ENCODE data around the gene ZNF426.
"Not testable (repeated sequence)": the region's sequence is repeated elsewhere in the genome, so short reads cannot be mapped to it uniquely, and the experiment has no call there.

ZNF426 gene

DNA sequence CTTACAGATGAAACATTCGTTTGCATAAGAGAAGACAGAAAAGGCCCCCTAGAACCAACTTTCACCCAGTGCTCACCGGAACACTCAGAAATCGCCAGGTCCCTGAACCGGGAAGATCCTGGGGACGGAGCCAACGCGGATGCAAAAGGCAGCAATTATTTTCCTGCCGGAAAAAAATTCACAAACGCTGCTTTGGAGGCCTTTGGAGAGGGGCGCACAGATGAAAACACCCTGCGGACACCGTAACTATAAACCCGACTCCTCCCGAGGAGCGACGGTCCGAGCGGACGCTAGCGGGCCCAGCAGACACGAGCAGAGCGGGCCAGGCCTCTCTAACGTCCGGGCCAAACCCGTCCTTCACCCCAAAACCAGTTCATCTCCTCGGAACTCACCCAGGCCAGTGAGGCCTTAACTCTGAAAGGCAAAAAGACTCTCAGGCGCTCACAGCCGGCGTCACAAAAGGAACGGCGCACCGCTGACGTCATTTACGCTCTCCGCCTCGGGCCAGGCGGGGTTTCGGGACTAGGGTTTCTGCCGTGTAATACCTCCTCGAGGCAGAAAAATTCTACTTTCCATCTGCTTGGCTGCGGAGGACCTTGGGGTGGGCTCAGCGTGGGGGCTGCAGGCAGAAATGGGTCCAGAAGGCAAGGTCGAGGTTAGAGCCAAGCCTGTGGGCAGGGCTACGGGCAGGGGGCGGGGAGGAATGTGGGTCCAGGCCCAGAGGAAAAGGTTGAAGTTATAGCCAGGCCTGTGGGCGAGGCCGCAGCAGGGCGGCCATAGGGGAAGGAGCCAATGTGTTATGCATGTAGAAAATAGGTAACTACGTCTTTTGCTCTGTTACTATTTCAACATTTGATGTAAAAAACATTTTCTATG lies at the start of gene ZNF426:
Gene ZNF426 (minus strand): TSS at position 463 of the 876 bp plus-strand sequence. CDS start 2,413 bp downstream, outside the sequence.
- DNase-seq (ENCODE audit: extremely low read depth in 1 of 2, low read depth in 1 of 2): peak; percentile 69 to 79

GRCh38 chr19:9586764-9587163 lies 48.3 kb upstream of the ZNF426 start:
- DNase-seq (ENCODE audit: extremely low read depth in 1 of 2, low read depth in 1 of 2): peak; percentile 43 to 63

DNA sequence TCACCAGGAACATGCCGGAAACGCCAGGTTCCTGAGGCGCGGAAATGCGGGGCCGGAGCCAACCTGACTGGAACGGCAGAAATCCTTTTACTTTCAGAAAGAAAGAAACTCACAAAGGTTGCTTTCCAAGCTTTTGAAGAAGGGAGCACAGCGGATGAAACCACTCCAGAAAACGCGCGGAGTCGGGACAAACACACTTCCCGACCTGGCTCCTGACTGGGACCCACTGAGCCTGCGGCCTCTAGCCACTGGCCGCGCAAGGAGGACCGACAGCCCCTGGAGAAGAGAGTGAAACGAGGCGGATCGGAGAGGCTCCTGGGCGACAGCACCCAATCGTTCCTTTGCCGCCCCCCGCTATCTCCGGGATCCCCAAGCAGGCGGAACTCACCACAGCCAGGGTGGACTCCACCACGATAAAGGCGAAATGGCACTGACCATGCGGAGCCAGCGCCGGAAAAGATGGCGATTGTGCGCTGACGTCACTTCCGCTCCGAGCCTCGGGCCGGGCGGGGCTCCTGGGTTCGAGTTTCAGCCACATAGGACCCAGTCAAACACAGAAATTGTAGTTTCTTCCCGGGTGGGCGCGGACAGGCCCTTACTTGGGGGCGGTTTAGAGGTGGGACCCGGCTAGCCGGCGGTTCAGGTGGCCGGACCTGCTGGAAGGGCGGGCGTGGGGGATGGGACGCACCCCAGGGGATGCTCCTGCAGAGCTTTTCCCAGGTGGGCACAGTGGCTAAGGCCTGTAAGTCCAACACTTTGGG lies 45.8 kb upstream of the ZNF426 start, which contains the start of gene ZNF121:
Gene ZNF121 (minus strand): TSS at position 432 of the 761 bp plus-strand sequence. CDS start 16,407 bp downstream, outside the sequence.
- DNase-seq (ENCODE audit: extremely low read depth in 1 of 2, low read depth in 1 of 2): peak; percentile 63 to 78

- DNase-seq (ENCODE audit: extremely low read depth in 1 of 2, low read depth in 1 of 2): not testable (repeated sequence)
Observed at GRCh38 chr19:9582081-9582725, 43.8 kb upstream of the ZNF426 start.

DNA sequence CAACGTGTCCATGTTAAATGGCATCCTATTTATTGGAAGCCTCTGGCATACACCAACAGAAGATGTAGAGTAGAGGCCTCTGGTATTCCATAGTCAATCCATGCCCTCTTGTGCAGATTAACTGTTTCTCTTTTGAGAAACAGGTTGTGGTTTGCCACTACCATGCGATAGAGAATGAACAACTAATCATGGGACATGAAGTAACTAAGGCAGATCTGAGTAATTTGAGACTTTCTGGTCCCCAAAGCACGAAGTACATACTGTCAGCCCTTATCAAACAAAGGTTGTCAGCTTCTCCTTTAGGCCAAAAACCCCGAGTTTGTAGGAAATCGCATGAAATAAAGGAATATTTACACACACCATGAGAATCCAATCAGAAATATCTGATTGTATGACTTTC lies 42.3 kb upstream of the ZNF426 start:
- no peak for DNase-seq (ENCODE audit: extremely low read depth in 1 of 2, low read depth in 1 of 2)

DNA sequence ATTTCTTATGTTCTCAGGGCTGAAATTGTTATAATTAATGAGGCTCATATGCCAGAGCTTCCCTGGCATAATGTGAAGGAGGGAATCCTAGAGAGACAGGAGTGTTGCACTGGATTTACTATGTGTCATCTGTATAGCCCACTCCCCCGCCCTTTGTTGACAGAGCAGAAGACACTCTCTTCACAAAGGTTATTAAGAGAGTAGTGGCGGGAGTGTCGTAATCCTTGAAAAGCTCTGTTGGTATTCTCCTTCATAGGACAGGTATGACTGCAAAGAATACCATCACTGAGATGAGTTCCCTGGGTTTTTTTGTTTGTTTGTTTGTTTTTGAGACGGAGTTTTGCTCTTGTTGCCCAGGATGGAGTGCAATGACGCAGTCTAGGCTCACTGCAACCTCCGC lies 31.8 kb upstream of the ZNF426 start:
- DNase-seq (ENCODE audit: extremely low read depth in 1 of 2, low read depth in 1 of 2): no peak

DNA sequence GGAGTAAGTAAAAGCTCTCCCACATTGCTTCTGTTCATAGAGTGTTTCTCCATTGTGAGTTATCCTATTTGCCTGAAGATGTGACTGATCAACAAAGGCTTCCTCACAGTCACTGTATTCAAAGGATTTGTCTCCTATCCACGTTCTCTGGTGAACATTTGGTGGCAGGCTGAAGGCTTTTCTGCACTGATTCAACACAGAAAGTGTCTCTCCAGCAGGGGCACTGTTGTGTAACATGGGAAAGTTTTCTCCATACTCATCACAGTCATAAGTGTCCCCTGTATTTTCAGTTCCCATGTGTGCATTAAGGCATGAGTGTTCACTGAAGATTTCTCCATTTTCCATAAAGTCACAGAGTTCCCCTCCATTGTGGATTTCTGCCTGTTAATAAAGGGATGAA lies 28.3 kb upstream of the ZNF426 start:
- no peak for DNase-seq (ENCODE audit: extremely low read depth in 1 of 2, low read depth in 1 of 2)

DNA sequence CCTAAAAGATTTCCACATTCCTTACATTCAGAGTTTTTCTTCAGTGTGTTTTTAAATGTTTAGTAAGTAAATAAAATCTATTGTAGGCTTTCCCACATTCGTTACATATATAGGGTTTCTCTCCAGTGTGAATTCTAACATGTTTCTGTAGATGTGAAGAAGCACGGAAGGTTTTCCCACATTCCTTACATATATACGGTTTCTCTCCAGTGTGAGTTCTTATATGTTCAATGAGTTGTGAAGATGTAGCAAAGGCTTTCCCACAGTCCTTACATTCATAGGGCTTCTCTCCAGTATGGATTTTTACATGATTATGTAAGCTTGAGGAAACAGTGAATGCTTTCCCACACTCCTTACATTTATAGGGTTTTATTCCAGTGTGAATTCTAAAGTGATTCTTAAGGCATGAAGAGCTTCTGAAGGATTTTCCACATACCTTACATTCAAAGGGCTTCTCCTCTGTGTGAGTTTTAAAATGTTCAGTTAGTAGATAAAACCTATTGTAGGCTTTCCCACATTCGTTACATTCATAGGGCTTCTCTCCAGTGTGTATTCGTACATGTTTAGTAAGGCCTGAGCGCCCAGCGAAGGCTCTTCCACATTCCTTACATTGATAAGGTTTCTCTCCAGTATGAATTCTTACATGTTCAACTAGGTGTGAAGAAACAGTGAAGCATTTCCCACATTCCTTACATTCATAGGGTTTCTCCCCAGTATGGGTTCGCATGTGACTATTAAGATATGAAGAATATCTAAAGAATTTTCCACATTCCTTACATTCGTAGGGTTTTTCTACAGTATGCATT lies 27.7 kb upstream of the ZNF426 start:
- DNase-seq (ENCODE audit: extremely low read depth in 1 of 2, low read depth in 1 of 2): no peak

DNA sequence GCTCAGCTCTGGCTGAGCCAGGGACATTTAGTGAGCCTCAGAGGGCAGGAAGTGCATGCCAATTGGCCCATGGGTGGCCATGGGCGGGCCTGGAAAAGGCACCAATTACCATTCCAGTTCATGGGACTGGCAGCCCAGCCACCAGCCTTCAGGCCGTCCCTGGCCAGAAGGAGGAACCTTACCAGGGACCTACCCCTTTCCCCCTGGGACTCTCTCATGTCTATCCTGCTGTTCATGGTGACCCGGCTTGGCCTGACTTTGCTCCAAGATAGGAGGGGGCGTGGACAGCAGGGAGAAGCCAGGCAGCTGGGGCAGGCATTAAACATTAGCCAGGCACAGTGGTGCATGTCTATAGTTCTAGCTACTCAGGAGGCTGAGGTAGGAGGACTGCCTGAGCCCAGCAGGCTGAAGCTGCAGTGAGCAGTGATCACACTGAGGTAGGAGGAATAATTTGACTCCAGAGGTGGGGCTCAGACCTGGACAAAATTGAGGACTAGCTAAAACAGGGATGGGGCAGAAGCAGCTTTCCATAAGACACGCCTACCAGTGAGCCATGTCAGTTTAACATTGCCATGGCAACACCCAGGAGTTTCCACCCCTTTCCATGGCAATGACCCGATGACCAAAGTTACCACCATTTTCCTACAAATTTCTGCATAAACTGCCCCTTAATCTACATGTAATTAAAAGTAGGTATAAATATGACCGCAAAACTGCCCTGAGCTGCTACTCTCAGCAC lies 14.3 kb upstream of the ZNF426 start:
- DNase-seq (ENCODE audit: extremely low read depth in 1 of 2, low read depth in 1 of 2): no peak

DNA sequence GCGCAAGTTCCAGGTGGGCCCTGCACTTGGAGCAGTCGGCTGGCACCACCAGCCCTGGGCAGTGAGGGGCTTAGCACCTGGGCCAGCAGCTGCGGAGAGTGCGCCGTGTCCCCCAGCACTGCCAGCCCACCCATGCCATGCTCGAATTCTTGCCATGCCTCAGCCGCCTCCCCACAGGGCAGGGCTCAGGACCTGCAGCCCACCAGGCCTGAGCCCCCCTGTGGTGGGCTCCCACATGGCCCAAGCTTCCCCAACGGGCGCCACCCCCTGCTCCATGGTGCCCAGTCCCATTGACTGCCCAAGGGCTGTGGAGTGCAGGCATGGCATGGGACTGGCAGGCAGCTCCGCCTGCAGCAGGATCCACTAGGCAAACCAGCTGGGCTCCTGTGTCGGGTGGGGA lies 9.4 kb upstream of the ZNF426 start:
- DNase-seq (ENCODE audit: extremely low read depth in 1 of 2, low read depth in 1 of 2): no peak

DNA sequence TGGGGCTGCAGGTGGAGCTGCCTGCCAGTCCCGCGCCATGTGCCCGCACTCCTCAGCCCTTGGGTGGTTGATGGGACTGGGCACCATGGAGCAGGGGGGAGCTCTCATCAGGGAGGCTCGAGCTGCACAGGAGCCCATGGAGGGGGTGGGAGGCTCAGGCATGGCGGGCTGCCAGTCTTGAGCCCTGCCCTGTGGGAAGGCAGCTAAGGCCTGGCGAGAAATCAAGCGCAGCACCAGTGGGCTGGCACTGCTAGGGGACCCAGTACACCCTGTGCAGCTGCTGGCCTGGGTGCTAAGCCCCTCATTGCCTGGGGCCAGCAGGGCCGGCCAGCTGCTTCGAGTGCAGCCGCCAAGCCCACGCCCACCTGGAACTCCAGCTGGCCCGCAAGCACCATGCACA lies 2.8 kb upstream of the ZNF426 start:
- not testable (repeated sequence) for DNase-seq (ENCODE audit: extremely low read depth in 1 of 2, low read depth in 1 of 2)

- not testable (repeated sequence) for DNase-seq (ENCODE audit: extremely low read depth in 1 of 2, low read depth in 1 of 2)
Observed at GRCh38 chr19:9539921-9540320, 1.5 kb upstream of the ZNF426 start.

DNA sequence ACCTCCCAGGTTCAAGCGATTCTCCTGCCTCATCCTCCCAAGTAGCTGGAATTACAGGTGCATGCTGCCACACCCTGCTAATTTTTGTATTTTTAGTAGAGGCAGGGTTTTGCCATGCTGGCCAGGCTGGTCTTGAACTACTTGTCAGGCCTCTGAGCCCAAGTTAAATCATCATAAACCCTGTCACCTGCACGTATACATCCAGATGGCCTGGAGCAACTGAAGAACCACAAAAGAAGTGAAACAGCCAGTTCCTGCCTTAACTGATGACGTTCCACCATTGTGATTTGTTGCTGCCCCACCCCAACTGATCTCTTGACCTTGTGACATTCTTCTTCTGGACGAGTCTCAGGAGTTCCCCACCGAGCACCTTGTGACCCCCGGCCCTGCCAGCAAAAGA lies 756 bp upstream of the ZNF426 start:
- DNase-seq (ENCODE audit: extremely low read depth in 1 of 2, low read depth in 1 of 2): not testable (repeated sequence)

DNA sequence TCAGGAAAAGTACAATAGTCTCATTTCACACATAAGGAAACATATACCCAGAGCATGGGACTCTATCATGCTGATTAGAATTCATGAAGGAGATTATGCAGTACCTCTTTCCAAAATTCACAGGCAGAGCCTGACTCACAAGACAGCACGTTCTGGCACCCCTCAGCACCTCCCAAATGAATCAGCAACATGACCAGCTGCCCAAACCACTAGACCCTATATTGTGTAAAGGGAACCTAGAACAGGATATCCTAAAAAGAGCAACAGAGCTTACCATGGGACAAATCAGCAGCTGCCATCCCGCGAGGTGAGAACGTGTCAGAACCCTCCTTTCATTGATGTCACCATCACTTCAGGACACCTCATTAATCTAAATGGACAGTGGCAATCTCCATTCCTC lies 2.5 kb downstream of the ZNF426 start:
- no peak for DNase-seq (ENCODE audit: extremely low read depth in 1 of 2, low read depth in 1 of 2)

- peak in 1 of 2 donors; percentile 23 for DNase-seq (ENCODE audit: extremely low read depth in 1 of 2, low read depth in 1 of 2)
Observed at GRCh38 chr19:9531933-9532332, 6.5 kb downstream of the ZNF426 start.

DNA sequence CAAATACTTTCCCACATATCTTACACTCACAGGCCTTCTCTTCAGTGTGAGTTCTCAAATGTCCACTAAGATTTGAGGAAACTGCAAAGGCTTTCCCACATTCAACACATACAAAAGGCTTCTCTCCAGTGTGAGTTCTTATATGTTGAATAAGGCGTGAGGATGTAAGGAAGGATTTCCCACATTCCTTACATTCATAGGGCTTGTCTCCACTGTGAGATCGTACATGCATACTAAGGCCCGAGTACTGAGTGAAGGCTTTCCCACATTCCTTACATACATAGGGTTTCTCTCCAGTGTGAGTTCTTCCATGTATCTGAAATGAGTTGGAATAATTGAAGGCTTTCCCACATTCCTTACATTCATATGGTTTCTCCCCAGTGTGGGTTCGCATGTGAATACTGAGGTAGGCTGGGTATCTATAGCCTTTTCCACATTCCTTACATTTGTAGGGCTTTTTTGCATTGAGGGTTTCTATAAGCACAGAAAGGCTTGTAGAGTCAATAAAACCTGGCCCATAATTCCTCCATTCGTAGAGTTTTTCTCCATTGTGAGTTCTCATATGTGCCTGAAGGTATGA lies 9.6 kb downstream of the ZNF426 start:
- no peak for DNase-seq (ENCODE audit: extremely low read depth in 1 of 2, low read depth in 1 of 2)

DNA sequence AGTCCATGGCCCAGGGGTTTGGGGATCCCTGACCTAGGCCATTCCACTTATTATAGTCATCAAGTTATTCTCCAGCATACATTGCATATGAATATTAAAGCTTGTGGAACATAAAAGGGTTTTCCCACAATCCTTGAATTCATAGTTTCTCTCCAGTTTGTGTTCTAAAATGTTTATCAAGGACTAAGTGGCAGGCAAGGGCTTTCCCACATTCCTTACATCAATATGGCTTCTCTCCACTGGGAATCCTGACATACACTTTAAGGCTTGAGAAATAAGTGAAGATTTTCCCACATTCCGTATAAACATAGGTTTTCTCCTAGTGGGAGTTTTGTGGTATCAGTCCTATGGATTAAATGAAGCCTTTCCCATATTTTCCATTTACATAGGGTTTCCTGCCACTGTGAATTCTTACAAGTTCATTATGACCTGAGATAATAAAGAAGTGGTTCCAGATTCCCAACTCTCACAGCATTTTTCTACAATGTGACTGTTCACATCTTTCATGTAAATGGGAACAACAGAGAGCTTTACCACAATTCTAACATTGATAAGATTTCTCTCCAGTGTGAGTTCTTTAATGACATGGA lies 14.5 kb downstream of the ZNF426 start:
- DNase-seq (ENCODE audit: extremely low read depth in 1 of 2, low read depth in 1 of 2): no peak

GRCh38 chr19:9507285-9507684 lies 31.2 kb downstream of the ZNF426 start:
- no peak for DNase-seq (ENCODE audit: extremely low read depth in 1 of 2, low read depth in 1 of 2)

GRCh38 chr19:9500796-9501195 lies 37.6 kb downstream of the ZNF426 start:
- DNase-seq (ENCODE audit: extremely low read depth in 1 of 2, low read depth in 1 of 2): no peak
